ENCODE data around the gene EIF5B. TPM values are rescaled to one million over a fixed set of nuclear protein-coding genes. Genes with fewer than 3 reads are reported as not detected.

EIF5B gene
- polyA plus RNA-seq, 3 donors = 0.58 to 3.2 (median 1.5) TPM

GRCh38 chr2:99414566-99414965 lies 77.4 kb downstream of the EIF5B start:
- no peak overlapping the region for H3K4me3 Mint-ChIP-seq
- peak in 1 of 3 donors; percentile 15 for DNase-seq
- no peaks in the 10 kb centered on the region for H3K79me2 ChIP-seq (ENCODE audit: insufficient read depth, low read length)
- no peaks in the 10 kb centered on the region for H3K4me1 ChIP-seq (ENCODE audit: control insufficient read depth in 1 of 2, insufficient read depth in 2 of 2, low read length in 2 of 2)
- H3K4me3 ChIP-seq (replicated peaks in 1 of 3; ENCODE audit: low read depth in 2 of 3, low read length in 3 of 3) = no peak overlapping the region
- TF ChIP-seq CTCF (IDR thresholded peaks at IDR 0.05) = no peak
- no peaks in the 10 kb centered on the region for H3K27me3 ChIP-seq (ENCODE audit: control insufficient read depth in 2 of 2, insufficient read depth in 2 of 2, low read length in 2 of 2)
- H3K27ac ChIP-seq (ENCODE audit: low read depth in 1 of 2, low read length in 2 of 2) = peak overlapping the region in 1 of 2 donors; percentile 5
- peaks cover 80 to 94% of the 10 kb centered on the region in 2 donors for H3K36me3 Mint-ChIP-seq
- no peaks in the 10 kb centered on the region for H4K20me1 ChIP-seq (ENCODE audit: insufficient read depth, low read length)
- peaks cover 5% of the 10 kb centered on the region for H3K4me1 Mint-ChIP-seq
- H3K4me2 ChIP-seq (replicated peaks; ENCODE audit: extremely low read depth, low read length, poor library complexity, severe bottlenecking) = no peak overlapping the region
- no peak overlapping the region for H2AFZ ChIP-seq (ENCODE audit: insufficient read depth, low read depth, low read length, poor library complexity, severe bottlenecking)
- no CpG with 5 or more reads among the region's 1 CpG for WGBS (ENCODE audit: insufficient coverage)
- intact Hi-C loops (cut with micrococcal nuclease) = no loop called here
- H3K27me3 Mint-ChIP-seq (ENCODE audit: low read depth in 3 of 3) = no peaks in the 10 kb centered on the region
- H3K36me3 ChIP-seq (replicated peaks in 1 of 2; ENCODE audit: control insufficient read depth in 1 of 2, insufficient read depth in 2 of 2, low read length in 2 of 2) = peaks cover 82 to 96% of the 10 kb centered on the region in 2 donors
- H3K9me3 ChIP-seq (replicated peaks in 1 of 2; ENCODE audit: control insufficient read depth in 1 of 2, insufficient read depth in 1 of 2, low read length in 2 of 2) = no peaks in the 10 kb centered on the region
- no peaks in the 10 kb centered on the region for H3K9me3 Mint-ChIP-seq
- H3K9ac ChIP-seq (ENCODE audit: insufficient read depth, low read length, poor library complexity, severe bottlenecking) = no peak overlapping the region
- peak overlapping the region in 4 of 7 donors; percentile 17 to 82 (median 64) for H3K27ac Mint-ChIP-seq

GRCh38 chr2:99417396-99417795 lies 80.2 kb downstream of the EIF5B start:
- intact Hi-C loops (cut with micrococcal nuclease) = no loop called here
- Histone ChIP-seq H4K20me1 (ENCODE audit: insufficient read depth, low read length) (no peaks in the 10 kb centered on the region), H3K4me3 (replicated peaks in 1 of 3; ENCODE audit: low read depth in 2 of 3, low read length in 3 of 3) (no peak overlapping the region), H3K9me3 (replicated peaks in 1 of 2; ENCODE audit: control insufficient read depth in 1 of 2, insufficient read depth in 1 of 2, low read length in 2 of 2) (no peaks in the 10 kb centered on the region), H3K4me2 (replicated peaks; ENCODE audit: extremely low read depth, low read length, poor library complexity, severe bottlenecking) (no peak overlapping the region), H3K36me3 (replicated peaks in 1 of 2; ENCODE audit: control insufficient read depth in 1 of 2, insufficient read depth in 2 of 2, low read length in 2 of 2) (peaks cover 84 to 99% of the 10 kb centered on the region in 2 donors), H3K9ac (ENCODE audit: insufficient read depth, low read length, poor library complexity, severe bottlenecking) (no peak overlapping the region), H3K27ac (ENCODE audit: low read depth in 1 of 2, low read length in 2 of 2) (no peak overlapping the region), H3K4me1 (ENCODE audit: control insufficient read depth in 1 of 2, insufficient read depth in 2 of 2, low read length in 2 of 2) (no peaks in the 10 kb centered on the region), H2AFZ (ENCODE audit: insufficient read depth, low read depth, low read length, poor library complexity, severe bottlenecking) (no peak overlapping the region), H3K79me2 (ENCODE audit: insufficient read depth, low read length) (no peaks in the 10 kb centered on the region), H3K27me3 (ENCODE audit: control insufficient read depth in 2 of 2, insufficient read depth in 2 of 2, low read length in 2 of 2) (no peaks in the 10 kb centered on the region)
- DNase-seq = no peak
- H3K9me3 Mint-ChIP-seq = no peaks in the 10 kb centered on the region
- no peaks in the 10 kb centered on the region for H3K27me3 Mint-ChIP-seq (ENCODE audit: low read depth in 3 of 3)
- WGBS (ENCODE audit: insufficient coverage) = 100% methylated on average over 1 of the region's 3 CpGs
- no peak for TF ChIP-seq CTCF (IDR thresholded peaks at IDR 0.05)
- H3K4me3 Mint-ChIP-seq = no peak overlapping the region
- H3K36me3 Mint-ChIP-seq = peaks cover 88 to 92% of the 10 kb centered on the region in 2 donors
- peak overlapping the region in 2 of 7 donors; percentile 10 to 51 for H3K27ac Mint-ChIP-seq
- H3K4me1 Mint-ChIP-seq = peaks cover 5% of the 10 kb centered on the region

Data from CD14-positive monocyte (primary cell).